SKM-1 (cell line): Measurements from ENCODE around the gene NR2F2.

Experiments
- DNase-seq: peaks from one replicate; lab custom pipeline; 2025; ENCODE audit not compliant: unreplicated experiment; lab: John Stamatoyannopoulos, UW

Gene NR2F2

DNA sequence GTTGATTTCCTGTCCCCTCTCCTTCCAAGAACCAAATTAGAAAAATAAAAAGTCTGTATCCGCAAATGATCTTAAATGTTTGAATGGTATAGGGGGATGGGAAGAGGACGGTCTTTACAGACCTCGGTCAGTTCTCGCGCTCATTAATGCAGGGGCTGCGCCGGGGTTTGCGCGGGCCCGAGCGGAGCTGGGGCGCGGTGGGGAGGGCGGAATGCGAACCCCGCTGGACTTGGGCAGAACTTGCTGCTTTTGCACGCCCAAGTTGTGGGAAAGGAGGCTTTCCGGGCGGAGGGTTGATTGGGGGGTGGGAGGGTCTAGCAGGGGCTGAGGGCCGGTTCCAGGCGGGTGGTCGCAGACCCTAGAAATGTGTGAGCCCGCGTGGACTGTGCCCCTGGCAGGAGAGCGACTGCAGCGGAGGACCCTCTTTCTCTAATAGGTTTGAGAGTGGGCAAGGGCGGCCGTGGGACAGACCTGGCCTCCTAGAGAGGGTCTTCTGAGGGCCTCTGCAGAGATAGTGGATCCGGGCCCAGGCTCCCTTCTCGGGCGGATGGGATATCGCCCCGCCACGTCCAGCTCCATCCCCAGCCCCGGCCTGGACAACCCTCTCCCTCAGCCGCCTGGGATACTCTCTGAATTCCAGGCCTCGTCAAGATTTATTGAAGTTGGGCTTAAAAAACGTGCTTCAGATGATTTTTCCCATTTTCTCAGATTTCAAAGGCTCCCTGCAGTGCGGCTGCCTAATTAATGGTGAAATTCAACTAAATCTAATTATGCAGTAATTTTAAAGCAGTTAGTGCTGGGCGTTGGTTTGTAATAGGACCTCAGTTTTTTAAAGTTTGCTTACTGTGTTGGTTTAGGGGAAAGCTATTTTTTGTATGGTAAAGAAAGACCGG, 11.3 kb downstream of the NR2F2 start:
- DNase-seq, result no peak

DNA sequence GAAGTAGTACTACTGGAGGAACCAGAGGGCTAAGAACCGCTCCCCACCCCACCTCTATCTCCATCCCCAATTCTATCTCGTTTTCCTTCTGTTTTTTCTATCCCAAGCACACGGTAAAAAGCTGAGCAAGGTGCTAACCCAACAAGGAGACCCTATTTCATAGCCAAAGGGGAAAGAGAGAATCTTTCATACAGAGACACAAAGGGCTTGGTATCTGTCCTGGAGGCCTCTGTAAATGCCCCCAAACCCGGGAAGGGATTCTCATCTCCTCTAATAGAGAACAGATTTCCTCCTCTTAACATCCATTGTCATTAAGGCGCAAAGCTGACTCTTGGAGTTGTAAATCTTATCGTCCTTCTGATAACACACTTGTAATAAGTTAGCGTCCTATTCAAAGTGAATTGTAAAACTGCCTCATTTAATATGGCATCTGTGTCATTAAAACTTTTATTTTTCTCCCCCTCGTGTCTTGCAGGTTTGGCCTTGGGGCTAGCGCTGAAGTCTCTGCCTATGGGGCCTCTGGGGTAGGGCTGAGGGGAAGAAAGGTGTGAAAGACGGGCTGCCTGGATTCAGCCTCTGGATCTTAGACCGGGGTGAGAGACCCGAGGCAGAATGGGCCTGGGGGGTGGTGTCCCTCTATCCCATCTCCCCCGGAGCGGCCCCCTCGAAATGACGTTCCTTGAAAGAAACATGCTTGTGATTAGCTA, 12.1 kb downstream of the NR2F2 start:
- DNase-seq, result no peak

DNA sequence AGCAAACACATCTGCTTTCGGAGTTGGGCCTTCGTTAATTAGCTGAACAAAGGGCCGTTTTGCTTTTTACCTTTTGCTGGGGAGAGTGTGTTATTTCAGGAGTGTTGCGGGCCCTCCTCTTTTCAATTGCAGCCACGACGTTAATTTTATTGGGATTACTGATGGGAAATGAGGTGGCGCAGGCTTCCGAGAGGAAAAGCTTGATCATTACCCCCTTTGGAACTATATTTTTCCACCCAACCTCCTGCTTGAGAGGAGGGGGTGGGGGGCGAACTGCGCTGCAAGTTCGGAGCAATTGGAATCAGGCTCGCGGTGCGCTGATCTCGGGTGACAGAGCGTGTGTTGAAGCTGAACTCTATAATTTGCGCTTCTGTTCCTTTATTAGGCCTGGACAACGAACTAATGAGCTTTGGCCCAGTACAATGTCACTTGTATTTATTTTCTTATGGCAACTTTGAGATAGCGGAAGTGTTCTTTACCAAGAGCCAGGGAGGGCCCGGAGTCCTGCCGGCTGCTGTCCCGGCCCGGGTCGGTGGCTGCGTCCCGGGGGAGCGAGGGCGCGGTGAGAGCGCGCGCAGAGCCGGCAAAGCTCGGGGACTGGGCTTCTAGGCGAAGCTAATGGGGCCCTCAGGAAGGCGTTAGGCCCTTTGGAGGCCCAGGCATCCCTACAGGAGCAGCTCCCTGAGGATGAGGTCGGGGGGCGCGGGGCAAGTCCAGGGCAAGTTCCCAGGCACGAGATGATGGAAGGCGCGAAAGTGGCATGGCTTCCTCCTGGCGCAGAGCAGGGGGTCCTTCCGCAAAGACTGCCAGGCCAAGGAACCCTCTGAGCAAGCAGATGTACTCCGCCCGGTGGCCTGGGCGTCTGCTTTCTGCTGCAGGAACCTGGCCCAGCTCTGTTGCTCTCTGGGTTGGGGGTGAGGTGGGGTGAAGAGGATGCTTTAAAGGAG, 12.9 kb downstream of the NR2F2 start:
- no peak for DNase-seq

DNA sequence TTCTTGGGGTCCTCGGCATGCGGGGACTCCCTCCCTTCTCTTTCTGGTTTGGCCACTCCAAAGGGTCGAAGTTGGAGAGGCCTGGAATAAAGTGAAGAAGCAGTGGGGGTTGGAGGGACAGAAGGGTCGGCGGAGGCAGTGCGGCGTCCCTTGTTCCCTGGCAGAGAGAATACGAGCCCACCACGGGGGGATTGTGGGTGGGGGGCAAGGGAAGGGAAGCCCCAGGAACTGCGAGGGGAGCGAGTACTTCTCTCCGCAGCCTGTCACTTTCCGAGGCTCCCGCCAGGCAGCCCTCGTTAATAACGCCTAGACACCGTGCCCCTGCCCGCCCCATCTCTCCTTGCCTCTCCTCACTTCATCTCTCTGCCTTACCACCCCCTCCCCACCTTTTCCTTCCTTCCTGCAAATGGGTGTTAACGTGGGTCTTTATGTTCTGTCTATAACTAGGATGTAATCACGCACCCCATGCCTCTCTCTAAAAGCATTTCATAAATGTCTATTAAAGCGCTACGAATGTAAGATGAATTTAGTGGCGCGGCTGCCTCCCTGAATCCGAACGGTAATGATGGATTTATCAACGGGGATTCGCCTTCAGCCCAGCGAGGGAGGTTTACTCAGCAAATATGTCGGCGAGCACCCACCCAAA, 13.7 kb downstream of the NR2F2 start:
- no peak for DNase-seq

DNA sequence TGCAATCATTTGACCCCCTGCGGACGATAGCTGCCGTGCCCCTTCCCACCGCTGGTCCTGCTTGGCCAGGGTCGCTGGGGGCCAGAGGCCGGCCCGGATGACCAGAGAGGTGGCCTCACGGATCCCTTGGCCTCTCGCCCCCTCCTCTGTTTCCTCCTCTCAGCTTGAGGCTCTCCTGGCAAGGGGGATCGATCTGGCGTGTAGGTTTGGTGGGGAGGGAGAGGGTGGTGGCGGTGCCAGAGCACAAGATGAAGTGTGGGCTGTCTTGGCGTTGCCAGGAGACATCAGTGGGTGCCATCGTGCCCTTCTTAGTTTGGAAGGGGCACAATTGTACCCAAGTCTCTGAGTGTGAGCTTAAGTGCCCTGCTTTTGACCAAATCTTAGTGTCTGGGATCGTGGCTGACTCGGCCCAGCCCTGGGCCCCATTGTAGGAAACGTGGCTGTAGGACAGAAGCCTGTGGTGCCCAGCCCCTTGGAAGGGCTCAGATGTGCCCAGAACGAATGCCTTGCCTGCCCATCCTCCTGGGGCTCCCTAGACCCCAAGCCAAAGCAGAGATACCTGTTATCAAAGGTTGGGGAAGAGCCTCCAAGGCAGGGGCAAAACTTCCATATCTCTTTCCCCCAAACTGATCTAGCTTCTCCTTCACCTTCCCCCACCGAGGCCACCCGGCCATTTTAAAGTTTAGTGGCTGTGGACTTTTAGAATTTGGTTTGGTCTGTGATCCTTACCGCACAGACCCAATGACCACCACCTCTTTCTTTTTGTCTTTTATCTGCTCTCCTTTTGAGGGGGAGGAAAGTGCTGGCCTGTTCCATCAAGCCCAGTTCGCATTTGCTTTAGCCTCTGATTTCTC, 14.4 kb downstream of the NR2F2 start:
- no peak for DNase-seq

DNA sequence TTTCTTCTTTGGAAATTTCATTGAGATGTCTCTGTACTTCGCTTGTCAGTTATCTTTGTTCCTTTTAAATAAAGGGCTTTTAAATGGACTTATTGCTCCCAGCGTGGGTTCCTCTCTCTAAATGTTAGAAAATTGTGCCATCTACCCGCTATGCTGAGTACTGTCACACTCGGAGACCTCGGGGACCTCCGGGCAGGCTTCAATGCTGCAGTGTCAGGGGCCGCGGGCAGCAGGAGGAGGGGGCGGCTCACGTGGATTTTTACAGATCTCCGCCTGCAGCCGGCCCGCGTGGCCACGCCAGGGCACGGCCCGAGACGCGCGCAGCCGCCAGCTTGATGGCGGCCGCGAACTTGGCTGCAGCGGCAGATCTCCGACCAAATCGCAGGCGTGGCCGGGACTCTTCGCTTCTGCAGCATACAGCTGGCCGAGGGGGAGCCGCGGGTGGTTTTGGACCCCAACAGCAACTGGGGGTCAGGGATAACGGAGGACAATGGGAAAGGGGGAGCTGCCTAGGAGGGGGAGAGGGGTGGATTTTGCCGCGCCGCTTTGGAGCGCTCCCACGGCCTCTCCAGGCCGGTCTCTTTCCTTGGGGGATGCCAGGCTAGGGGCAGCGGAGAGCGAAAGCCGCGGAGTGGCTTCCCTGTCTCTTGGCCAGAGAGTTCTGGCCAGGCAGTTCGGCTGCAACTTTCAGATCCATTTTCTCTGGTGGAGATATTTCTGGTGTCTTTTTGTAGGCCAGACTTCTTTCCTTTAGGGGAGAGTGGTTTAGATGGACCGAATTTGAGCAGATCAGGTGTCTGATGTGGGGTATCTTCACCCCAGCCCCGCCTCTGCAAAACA, 15.3 kb downstream of the NR2F2 start:
- DNase-seq, result peak; percentile 51

DNA sequence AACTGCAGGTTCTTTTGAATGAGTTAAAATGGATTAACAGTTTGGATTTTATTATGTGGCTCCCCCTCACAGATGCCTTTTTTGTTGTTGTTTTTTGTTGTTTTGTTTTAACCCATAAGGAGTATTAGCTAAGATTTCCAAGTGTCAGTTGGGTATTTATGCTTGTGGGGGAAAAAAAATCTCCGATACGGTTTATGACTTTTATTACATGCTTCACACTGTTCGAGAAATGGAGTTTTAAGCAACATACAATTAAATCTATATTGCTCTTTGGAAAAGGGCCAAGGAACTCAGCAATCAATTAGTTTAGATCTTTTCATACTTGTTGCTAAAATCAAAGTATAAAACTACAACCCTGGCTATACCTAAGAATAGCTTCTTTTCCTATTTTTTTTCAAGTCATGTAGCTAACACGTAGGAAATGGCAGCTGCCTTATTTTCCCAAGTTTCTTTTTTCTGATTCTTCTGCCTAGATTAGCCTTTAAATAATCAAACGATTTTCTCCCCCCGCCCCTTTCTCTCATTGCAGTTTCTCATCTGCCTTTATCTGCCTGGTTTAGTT, 16.0 kb downstream of the NR2F2 start:
- no peak for DNase-seq

DNA sequence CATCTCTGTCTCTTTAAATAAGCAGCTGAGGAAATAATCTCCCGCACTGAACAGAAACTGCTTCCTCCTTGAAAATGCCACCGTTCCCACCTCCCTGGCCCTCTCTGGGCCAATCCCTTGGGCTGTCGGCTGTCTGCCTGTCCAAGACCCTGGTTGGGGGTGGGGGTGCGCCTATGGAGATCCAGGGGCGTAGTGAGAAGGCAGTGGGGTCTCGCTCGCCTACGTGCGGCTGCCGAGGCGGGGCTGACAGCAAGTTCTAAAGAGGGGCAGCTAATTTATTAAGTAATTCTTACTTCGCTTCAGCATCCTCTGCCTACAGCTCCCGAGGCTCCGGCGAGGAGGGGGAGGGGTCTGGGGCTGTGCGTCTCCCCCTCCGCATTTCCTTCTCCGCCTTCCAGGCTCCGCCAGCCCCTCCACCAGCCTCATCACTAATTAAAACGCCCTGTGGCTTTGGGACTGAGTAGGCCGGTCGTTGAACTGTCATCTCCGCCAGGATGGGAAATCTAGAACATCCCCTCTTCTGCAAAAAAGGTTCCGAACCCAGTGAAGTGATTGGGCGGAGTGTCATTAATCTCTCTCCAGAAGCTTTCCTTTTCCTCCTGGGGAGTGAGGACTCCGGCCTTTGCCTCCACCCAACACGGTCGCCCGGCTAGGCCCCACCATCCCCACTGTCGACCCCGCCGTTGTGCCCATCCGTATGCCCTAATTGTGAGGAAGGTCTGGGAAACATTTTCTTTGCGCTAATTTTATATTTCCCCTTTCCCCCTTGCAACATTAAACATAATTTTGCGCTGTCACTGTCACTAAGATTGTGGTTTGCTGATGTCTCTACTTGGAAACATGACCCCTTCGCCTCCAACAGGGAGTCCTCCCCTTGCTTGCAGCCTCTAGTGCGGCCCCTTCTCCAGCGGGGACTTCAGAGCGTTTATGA, 16.9 kb downstream of the NR2F2 start:
- DNase-seq, result no peak

DNA sequence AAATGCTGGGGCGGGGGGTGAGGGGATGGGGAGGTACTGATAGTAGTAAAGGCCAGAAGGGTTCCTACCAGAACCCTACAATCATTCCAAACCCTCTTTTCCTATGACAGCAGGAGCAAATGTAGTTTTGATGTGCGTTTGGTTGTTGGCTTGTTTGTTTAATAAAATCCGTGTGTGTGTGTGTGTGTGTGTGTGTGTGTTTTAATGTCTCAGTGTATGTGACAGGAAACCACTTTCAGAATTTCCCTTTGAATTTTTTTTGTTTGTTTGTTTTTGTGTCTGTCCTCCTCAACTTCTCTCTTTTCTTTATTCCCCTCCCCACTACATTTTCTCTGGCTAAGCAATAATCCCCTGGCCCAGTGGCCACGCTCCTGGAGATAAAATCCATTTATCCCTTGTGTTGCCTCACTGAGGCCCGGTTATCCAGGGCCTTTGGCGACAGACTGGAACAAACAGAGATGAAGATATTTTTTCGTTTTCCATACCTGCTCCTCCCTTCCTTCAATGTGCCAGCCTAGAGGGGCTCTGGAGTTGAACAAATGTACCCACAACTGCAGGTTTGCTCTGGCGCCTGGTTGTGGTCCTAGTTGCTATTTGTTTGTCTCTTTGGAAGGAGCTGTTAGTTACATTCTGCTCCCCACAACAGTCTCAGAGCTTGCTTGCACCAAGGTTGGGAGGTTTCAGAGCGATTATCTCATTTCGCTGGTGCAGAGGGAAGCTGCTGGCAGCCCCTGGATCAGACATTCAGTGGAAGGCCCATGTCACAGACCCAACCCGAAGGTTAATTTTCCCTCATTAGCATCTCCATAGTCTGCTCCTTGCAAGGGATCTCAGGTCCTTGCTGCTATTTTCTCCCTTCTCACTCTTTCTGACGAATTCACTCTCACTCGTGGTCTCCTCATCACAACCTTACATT, 17.9 kb downstream of the NR2F2 start:
- no peak for DNase-seq

DNA sequence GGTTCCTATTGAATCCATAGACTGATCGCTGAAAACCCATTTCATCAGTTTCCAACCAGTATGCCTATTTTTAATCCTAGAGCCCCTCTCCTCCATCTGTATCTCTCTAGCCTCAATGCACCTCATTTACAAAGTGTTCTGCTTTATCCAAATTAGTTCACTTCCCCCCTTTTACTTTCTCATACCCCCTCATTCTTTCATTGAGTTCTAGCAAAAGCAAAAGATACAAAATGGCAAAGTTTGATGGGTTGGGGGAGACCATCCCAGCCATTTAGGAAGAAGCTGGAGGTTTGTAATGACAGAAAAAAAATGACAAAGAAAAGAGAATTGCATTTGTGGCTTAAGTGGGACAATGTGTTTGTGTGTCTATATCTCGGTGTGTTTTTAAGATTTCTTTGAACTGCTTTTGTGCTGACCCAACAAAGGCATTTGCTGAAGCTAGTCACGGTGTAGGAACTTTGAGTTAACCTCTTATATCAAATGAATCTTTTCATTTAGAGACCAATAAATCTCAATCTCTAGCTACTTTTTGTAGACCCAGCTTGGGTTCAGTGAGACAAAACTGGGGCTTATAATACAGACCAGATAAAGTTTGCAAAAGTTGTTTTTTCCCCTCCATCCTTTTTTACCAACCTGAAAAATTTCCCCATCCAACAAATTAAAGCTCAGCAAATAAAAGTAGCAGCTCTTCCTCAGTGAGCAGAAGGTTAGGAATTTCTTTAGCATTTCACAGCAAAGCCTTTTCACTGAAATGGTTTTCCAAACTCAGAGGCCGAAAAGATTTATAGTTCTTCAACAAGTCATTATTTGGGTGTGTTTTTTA, 18.7 kb downstream of the NR2F2 start:
- DNase-seq, result no peak

DNA sequence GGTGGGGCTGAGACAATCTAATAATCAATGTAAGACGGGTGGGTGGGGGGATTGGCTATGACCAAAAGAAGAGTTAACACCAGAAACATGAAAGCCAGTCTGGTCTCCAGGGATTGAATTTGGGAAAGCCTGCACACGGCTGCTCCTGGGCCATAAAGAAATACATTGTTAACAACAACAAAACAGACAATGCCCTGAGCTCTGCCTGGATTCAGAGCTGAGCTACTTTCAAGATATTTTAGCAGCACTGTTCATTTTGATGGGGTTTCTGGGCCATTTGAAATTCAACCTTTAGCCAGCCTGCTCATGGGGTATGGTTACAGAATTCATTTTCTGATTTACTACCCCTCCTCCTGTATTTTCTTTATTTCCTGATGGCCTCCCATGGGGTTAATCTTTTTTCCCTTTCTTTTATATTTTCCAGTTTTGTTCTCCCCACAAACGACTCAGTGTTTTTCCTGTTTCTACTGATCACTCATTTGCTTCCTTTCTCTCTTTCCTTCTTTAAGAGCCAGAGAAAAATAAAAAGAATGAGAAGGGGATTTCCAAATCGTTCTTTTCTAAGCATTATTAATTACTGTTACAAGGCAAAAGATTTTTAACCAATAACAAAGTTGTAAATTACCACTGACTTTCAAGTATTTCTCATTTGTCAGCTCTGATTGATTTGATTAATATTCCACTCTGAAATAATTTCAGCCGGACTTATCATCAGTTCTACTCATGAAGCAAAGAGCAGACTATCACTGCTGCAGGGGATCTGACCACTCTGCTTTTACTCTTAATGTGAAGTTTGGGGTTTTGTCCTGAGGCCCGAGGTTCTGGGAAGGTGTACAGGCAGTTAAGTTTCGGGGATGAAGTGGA, 19.6 kb downstream of the NR2F2 start:
- no peak for DNase-seq

DNA sequence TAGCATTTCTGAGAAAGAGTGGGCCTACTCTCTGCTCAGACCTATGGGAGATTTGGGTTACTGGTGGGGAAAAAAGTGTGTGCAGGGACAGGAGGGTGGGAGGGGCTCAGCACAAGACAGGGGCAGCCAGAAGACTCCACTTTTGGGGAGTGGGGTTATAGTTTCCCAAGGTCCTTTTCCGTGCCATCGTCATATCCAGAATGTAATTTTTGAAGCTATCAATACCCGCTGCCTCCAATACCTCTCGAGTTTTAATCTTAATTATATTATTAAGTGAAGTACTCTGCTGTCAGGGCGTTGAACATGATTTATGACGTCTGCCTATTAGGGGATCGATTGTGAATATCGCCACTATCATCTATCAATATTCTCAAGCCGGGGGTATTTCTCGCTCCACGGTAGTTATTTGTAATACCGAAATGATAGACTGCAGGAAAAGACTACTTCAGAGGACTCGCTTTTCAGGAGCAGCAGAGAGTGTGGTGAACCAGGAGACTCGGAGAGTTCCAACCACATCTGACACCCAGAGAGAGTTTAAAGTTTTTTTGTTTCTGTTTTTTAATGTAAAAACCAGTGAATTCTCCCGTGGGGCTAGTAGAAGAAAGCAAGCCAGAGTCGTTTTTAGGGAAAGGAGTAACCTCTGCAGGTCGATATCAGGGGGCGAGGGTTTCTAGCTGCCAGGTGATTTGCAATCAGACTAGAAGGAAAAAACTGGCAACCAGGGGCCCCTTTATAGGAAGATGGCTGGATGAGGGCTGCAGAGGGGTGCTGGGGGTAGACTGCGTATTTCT, 20.6 kb downstream of the NR2F2 start:
- no peak for DNase-seq

DNA sequence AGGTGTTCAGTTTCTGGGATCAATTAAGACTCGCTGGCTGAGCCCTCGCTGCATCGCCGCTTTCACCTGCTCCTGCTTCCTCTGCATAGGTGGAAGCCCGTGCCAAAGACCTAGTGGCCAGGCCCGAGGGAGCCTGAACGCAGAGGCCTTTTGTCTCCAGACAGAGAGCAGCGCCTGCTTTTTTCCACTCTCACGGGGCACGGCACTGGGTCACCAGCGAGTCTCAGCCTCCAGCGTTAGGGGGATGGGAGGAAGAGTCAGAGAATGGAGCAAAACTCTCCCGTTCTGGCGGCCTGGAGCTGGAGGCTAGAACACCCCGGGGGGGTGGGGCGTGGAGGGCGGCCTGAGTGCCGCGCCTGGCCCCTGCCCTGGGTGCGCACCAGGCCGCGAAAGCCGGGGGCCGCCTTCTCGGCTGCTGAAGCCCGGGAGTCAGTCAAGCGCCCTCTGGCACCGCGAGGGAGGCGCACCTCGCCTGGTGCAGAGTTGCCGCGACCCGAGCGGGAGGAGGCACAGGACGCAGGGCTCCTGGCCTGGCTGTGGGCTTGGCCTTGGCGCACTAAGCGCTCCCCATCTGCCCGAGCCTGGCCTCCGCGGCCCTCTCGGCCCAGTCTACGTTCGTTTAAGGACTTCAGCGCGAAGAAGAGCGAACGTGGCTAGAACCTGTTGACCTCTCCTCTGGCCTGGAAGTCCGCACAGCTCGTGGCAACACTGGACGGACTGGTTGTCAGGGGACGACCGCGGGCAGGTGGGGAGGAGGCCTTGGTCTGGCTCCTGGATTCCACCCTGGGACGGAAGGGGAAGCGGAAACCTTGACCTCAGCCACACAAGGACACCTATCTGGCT, 21.5 kb downstream of the NR2F2 start:
- no peak for DNase-seq
